Kidney epithelial cell (primary cell): ENCODE results near the gene EPN2. TPM values are rescaled to one million over a fixed set of nuclear protein-coding genes. Genes with fewer than 3 reads are reported as not detected.

Source experiments
- DNase-seq: peaks from one replicate; pipeline ENCODE4 v3.0.0-alpha.2; 2010; ENCODE audit warnings: low read depth
- H3K27me3 ChIP-seq: 2 replicates; pipeline ENCODE4 v1.6.0; 2011; ENCODE audit warnings: low read length; ENCODE audit not compliant: control insufficient read depth, insufficient read depth
- H3K36me3 ChIP-seq: 2 replicates; pipeline ENCODE4 v1.5.1; 2011; ENCODE audit warnings: low read length; ENCODE audit not compliant: control insufficient read depth, insufficient read depth
- H3K4me3 ChIP-seq: 2 replicates; pipeline ENCODE4 v1.5.1; 2011; ENCODE audit warnings: low read depth, mild to moderate bottlenecking, control low read depth, low read length
- total RNA-seq: library from RNA; depleted of rRNA; stranded (reverse); fragments of >200 nt; gene quantifications from 2 replicates; pipeline ENCODE4 v1.2.3, GENCODE V29; 2015
- TF ChIP-seq, protein P1 (sequence below): IDR thresholded peaks from 2 replicates; pipeline ENCODE4 v1.5.1; 2011; ENCODE audit warnings: mild to moderate bottlenecking, moderate library complexity, low read length, control low read depth, inconsistent platforms; ENCODE audit not compliant: insufficient read depth, poor library complexity, severe bottlenecking

Gene EPN2
- total RNA-seq, 1 donor from 2014 or later: 13.7 TPM

DNA sequence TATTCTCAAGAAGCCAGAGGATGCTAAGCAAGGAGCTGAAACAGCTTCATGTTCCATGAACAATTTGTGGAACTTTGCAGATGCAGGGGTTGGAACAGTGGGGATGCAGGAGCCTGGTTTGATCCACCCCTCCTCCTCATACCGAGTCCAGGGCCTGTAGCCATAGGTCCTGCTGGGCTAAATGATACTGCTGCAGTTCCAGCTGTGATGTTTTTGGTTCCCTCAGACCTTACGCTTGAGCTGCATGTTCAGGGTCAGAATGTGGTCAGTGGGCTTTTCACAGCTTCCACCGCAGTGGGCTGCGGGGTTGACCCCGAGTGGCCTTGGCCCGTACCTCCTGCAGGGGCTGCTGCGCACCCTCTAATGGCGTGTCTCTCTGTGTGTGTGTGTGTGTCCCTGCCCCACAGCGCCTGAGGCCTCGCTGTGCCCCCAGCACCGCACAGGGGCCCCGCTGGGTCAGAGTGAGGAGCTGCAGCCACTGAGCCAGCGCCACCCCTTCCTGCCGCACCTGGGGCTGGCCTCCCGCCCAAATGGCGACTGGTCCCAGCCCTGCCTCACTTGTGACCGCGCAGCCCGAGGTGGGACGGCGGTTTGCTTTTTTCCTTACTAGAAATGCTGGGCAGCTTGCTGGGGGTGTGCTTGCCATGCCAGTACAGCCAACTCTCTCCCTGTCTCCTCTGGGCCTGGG is 48.2 kb downstream of the EPN2 start:
- Histone ChIP-seq H3K4me3 (no peak overlapping the region), H3K36me3 (peaks cover 1% of the 10 kb centered on the region)

DNA sequence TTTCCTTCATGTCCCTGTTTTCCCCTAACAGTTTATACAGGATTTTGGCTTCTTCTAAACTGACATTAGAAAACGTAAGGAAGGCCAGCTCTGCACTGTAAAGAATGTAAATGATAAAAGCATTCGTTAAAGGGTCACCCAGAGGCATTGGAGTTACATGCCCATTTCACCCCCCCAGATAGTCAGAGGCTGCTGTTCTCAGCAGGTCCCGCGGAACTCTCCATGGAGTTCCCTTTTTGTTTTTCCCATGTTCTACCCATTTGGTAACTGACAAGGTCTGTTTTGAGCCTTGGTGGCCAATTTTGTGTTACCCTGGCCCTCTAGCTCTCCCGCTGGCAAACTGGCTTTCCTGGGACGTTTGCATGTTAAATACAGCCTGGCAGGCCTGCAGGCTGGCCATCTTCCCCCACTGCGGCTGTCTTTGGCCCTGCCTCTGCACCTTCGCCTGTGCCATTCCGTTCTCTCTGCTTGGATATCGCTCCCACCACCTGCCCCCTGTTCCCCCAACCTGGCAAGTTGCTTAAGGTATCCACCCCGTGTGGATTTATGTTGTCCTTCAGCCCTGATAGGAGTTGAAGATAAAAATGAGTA is 49.7 kb downstream of the EPN2 start:
- Histone ChIP-seq H3K36me3 (peaks cover 1% of the 10 kb centered on the region), H3K27me3 (no peaks in the 10 kb centered on the region), H3K4me3 (no peak overlapping the region)
- TF ChIP-seq, protein P1, sequence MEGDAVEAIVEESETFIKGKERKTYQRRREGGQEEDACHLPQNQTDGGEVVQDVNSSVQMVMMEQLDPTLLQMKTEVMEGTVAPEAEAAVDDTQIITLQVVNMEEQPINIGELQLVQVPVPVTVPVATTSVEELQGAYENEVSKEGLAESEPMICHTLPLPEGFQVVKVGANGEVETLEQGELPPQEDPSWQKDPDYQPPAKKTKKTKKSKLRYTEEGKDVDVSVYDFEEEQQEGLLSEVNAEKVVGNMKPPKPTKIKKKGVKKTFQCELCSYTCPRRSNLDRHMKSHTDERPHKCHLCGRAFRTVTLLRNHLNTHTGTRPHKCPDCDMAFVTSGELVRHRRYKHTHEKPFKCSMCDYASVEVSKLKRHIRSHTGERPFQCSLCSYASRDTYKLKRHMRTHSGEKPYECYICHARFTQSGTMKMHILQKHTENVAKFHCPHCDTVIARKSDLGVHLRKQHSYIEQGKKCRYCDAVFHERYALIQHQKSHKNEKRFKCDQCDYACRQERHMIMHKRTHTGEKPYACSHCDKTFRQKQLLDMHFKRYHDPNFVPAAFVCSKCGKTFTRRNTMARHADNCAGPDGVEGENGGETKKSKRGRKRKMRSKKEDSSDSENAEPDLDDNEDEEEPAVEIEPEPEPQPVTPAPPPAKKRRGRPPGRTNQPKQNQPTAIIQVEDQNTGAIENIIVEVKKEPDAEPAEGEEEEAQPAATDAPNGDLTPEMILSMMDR: no peak
- no peak for DNase-seq

More for the DNA sequence above, 48.2 kb downstream of the EPN2 start:
- DNase-seq: no peak
- H3K27me3 ChIP-seq: no peaks in the 10 kb centered on the region
- TF ChIP-seq, protein P1: no peak

DNA sequence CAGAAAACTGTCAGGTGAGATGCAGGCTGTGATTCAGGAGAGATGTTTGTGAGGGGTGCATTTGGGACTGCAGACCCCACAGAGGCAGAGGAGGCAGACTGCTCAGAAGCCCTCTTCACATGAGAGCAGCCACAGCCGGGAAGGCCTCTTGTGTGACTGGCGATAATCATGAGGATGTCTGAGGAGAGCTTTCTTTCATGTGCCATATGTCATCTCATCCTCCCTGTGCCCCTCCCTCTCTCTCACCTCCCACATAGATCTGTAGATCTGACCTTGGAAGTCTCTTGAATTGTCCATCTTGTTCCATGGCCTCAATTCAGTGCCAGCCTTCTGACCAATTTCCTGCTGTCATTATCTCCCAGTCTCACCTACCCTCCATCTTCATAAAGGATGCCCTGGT is 50.5 kb downstream of the EPN2 start:
- Histone ChIP-seq H3K36me3 (peaks cover 1% of the 10 kb centered on the region), H3K4me3 (no peak overlapping the region), H3K27me3 (no peaks in the 10 kb centered on the region)
- DNase-seq: no peak
- TF ChIP-seq, protein P1: no peak

DNA sequence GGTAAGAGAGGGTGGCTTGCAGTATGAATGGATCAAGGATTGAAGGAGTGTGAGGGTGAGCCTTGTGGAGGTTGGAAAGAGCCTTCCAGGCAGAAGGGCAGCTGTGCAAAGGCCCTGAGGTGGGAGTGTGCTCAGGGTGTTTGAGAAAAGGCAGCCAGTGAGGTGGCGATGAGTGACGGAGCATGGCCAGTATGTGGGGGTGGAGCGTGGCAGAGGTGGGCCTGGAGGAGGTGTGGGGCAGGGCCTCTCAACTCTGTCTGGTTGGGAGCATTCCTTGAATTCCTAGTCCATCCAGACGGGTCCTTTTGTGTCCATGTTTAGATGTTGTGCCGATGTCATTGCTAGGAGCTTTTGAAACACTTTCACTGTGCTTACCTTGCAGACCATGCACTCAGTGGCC is 51.3 kb downstream of the EPN2 start:
- no peaks in the 10 kb centered on the region for H3K27me3 ChIP-seq
- no peaks in the 10 kb centered on the region for H3K36me3 ChIP-seq
- H3K4me3 ChIP-seq: no peak overlapping the region
- TF ChIP-seq, protein P1: no peak
- DNase-seq: peak; percentile 32

DNA sequence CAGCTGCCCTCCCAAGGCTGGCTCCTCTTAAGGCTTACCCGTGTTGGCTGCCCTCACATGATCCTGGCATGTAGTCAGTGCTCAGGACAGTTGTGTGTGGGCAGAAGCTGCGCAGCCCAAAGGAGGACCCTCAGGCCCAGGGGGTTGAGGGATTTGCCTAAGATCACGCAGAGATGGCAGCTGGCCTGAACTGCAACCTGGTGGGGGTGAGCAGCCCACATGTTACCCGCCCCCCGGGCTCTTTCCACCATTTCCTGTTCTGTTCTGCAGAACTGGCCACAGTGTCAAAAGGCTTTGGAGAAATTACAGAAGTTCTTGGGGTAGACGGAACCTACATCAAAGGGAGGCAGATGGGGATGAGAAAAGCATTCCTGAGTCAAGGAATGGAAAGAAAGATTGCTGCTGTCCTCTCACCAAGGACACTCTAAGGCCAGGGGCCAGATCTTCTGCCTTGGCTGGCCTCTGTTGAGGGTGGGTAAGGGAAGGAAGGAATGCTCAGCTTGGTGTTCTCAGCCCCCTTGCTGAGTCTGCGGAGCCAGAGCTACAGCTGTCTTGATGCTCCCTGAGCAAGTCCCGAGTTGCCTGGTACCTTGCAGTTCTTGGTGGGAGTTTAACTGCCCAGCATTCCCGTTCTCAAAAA is 53.0 kb downstream of the EPN2 start:
- H3K27me3 ChIP-seq: no peaks in the 10 kb centered on the region
- TF ChIP-seq, protein P1: no peak
- no peak for DNase-seq
- no peak overlapping the region for H3K4me3 ChIP-seq
- no peaks in the 10 kb centered on the region for H3K36me3 ChIP-seq
